Tibial nerve (tissue), 4 donors: ENCODE measurements around the gene MAML2.

Experiments
- CTCF ChIP-seq, 5 experiments: fragments of 200-600 bp in 3 of 5; fragments of 450-650 bp in 2 of 5; sonication (generic) in 3 of 5; IDR thresholded peaks; one replicate each; pipeline ENCODE4 v1.5.1; 2016 to 2019; ENCODE audit warnings: antibody characterized with exemption in 5 of 5, mild to moderate bottlenecking in 3 of 5, moderate library complexity in 2 of 5
- EP300 ChIP-seq, 2 donors: sonication (generic); formaldehyde crosslinking; IDR thresholded peaks; one replicate each; pipeline ENCODE4 v1.6.1; 2017; ENCODE audit warnings: antibody characterized with exemption in 2 of 2, mild to moderate bottlenecking in 1 of 2
- POLR2A ChIP-seq, 2 donors: fragments of 450-650 bp; IDR thresholded peaks; one replicate each; pipeline ENCODE4 v1.6.1; 2017; ENCODE audit warnings: antibody characterized with exemption in 2 of 2, mild to moderate bottlenecking in 2 of 2, moderate library complexity in 2 of 2

DNA sequence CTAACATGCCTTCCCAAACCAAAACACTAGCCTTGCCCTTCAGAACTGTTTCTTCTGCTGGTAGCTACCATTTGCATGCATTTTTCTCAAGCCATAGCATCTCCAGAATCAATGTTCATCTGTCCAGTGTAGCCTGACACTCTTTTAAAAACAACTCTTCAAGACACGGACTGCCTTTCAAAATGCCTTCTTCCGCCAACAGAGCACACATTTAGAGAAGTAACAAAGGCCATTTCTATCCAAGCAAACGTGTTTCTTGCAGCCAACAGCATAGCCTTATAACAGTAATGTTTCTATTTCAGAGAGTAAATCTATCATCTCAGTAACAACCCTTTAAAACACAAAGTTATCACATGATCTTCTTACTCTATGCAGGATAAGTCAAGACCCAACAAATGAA is 275.8 kb downstream of the MAML2 start:
- TF ChIP-seq CTCF (IDR thresholded peaks at IDR 0.05) (no peak), POLR2A (IDR thresholded peaks at IDR 0.05) (no peak), EP300 (IDR thresholded peaks at IDR 0.05) (no peak)
